BJ (cell line): Measurements from ENCODE around the gene GORASP2. TPM values are rescaled to one million over a fixed set of nuclear protein-coding genes. Genes with fewer than 3 reads are reported as not detected.
"Not testable (repeated sequence)": the region's sequence is repeated elsewhere in the genome, so short reads cannot be mapped to it uniquely, and the experiment has no call there.

Experiments
- CTCF ChIA-PET: fragments of 350-600 bp; formaldehyde crosslinking; extraction: SDS; loops from one replicate; lab custom pipeline; 2021; ENCODE audit warnings: antibody characterized with exemption, inconsistent platforms; lab: Yijun Ruan, JAX
- POLR2A ChIA-PET: fragments of 300-600 bp; sonication (Branson Sonifier 250); formaldehyde crosslinking; extraction: SDS; loops from one replicate; lab custom pipeline; 2021; ENCODE audit warnings: antibody characterized with exemption; lab: Charles Lee
- DNase-seq: peaks from one replicate; pipeline ENCODE4 v3.0.0-alpha.2; 2011; ENCODE audit warnings: low read depth
- H3K27me3 ChIP-seq: 2 replicates; pipeline ENCODE4 v1.6.0; 2011; ENCODE audit warnings: low read length; ENCODE audit not compliant: control insufficient read depth, insufficient read depth
- H3K36me3 ChIP-seq: 2 replicates; pipeline ENCODE4 v1.5.1; 2011; ENCODE audit warnings: low read length; ENCODE audit not compliant: control insufficient read depth, insufficient read depth
- H3K4me3 ChIP-seq: 2 replicates; pipeline ENCODE4 v1.5.1; 2011; ENCODE audit warnings: low read depth, mild to moderate bottlenecking, control low read depth, low read length
- CTCF ChIP-seq: IDR thresholded peaks from 2 replicates; pipeline ENCODE4 v1.5.1; 2011; ENCODE audit warnings: low read depth, mild to moderate bottlenecking, control low read depth, inconsistent platforms, low read length, moderate library complexity; ENCODE audit not compliant: insufficient read depth
- polyA plus RNA-seq: library from polyadenylated mRNA; depleted of rRNA; stranded (reverse); fragments of >200 nt; gene quantifications from 2 replicates; pipeline ENCODE4 v1.2.3, GENCODE V29; 2011

The GORASP2 gene
- polyA plus RNA-seq, 1 experiment, result 194 TPM

GRCh38 chr2:170911314-170911889 lies 17.7 kb upstream of the GORASP2 start:
- ChIA-PET POLR2A (no interaction called here), CTCF (interaction anchor here (0.6 kb wide), 1 partner anchor 427 kb away, joined by 4 read pairs; no protein-coding TSS in a partner anchor)
- DNase-seq, result no peak
- Histone ChIP-seq H3K36me3 (no peaks in the 10 kb centered on the region), H3K4me3 (no peak overlapping the region), H3K27me3 (no peaks in the 10 kb centered on the region; the same call in 1 of the 2 replicates)
- TF ChIP-seq CTCF, result no peak

GRCh38 chr2:170914994-170915666 lies 13.9 kb upstream of the GORASP2 start:
- H3K36me3 ChIP-seq, CTCF ChIA-PET, POLR2A ChIA-PET, H3K27me3 ChIP-seq, DNase-seq, H3K4me3 ChIP-seq: not testable (repeated sequence)

GRCh38 chr2:170917219-170917913 lies 11.7 kb upstream of the GORASP2 start:
- no peak for DNase-seq
- TF ChIP-seq CTCF, result no peak
- CTCF ChIA-PET, result interaction anchor here (1.2 to 1.4 kb wide), 2 partner anchors 10 to 12 kb away, joined by 4 to 9 read pairs; partner anchors contain the start of gene GORASP2
- POLR2A ChIA-PET, result no interaction called here
- H3K4me3 ChIP-seq, result no peak overlapping the region
- no peaks in the 10 kb centered on the region for H3K36me3 ChIP-seq
- H3K27me3 ChIP-seq, result no peaks in the 10 kb centered on the region; the same call in 1 of the 2 replicates

- CTCF ChIA-PET, result interaction anchor here (1.2 to 1.4 kb wide), 2 partner anchors 10 to 11 kb away, joined by 4 to 9 read pairs; partner anchors contain the start of gene GORASP2
- no peak for DNase-seq
- Histone ChIP-seq H3K27me3 (no peaks in the 10 kb centered on the region; the same call in 1 of the 2 replicates), H3K36me3 (no peaks in the 10 kb centered on the region), H3K4me3 (no peak overlapping the region)
- POLR2A ChIA-PET, result no interaction called here
- no peak for TF ChIP-seq CTCF
Observed at GRCh38 chr2:170917957-170918356, 11.1 kb upstream of the GORASP2 start.

GRCh38 chr2:170921873-170922272 lies 7.2 kb upstream of the GORASP2 start:
- H3K4me3 ChIP-seq, DNase-seq, POLR2A ChIA-PET, H3K36me3 ChIP-seq, H3K27me3 ChIP-seq, CTCF ChIA-PET: not testable (repeated sequence)
